ENCODE results near the gene IQSEC1. TPM values are rescaled to one million over a fixed set of nuclear protein-coding genes. Genes with fewer than 3 reads are reported as not detected.
A peak's percentile ranks its signal among the peaks of the same experiment; 100 is the strongest.

Gene IQSEC1
- total RNA-seq, 1 experiment from 2014 or later = 13.3 TPM

GRCh38 chr3:13095408-13095937, 22.2 kb upstream of the IQSEC1 start:
- intact Hi-C loops (cut with micrococcal nuclease; ENCODE audit: unreplicated experiment) = loop anchor here (10.0 kb wide), 1 partner anchor 189 kb away; no protein-coding TSS in a partner anchor
- Mint-ChIP-seq H3K9me3 (ENCODE audit: low read depth, unreplicated experiment) (no peaks in the 10 kb centered on the region), H3K27me3 (ENCODE audit: unreplicated experiment) (peaks cover 59% of the 10 kb centered on the region), H3K4me3 (ENCODE audit: low read depth, unreplicated experiment) (no peak overlapping the region), H3K4me1 (ENCODE audit: low read depth, unreplicated experiment) (no peaks in the 10 kb centered on the region), H3K36me3 (ENCODE audit: insufficient read depth, unreplicated experiment) (no peaks in the 10 kb centered on the region), H3K27ac (ENCODE audit: unreplicated experiment) (no peak overlapping the region)
- no TSS peak for BruUV-seq (replicated peaks)
- no peak for DNase-seq
- CTCF ChIA-PET = interaction anchor here (0.5 kb wide), 1 partner anchor 519 kb away, joined by 5 read pairs; no protein-coding TSS in a partner anchor
- TF ChIP-seq, protein P1, sequence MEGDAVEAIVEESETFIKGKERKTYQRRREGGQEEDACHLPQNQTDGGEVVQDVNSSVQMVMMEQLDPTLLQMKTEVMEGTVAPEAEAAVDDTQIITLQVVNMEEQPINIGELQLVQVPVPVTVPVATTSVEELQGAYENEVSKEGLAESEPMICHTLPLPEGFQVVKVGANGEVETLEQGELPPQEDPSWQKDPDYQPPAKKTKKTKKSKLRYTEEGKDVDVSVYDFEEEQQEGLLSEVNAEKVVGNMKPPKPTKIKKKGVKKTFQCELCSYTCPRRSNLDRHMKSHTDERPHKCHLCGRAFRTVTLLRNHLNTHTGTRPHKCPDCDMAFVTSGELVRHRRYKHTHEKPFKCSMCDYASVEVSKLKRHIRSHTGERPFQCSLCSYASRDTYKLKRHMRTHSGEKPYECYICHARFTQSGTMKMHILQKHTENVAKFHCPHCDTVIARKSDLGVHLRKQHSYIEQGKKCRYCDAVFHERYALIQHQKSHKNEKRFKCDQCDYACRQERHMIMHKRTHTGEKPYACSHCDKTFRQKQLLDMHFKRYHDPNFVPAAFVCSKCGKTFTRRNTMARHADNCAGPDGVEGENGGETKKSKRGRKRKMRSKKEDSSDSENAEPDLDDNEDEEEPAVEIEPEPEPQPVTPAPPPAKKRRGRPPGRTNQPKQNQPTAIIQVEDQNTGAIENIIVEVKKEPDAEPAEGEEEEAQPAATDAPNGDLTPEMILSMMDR (IDR thresholded peaks at IDR 0.05; ENCODE audit: unreplicated experiment) = no peak

- no peaks in the 10 kb centered on the region for H3K4me1 Mint-ChIP-seq (ENCODE audit: low read depth, unreplicated experiment)
- no peak overlapping the region for H3K27ac Mint-ChIP-seq (ENCODE audit: unreplicated experiment)
- CTCF ChIA-PET = no interaction called here
- TF ChIP-seq, protein P1 (IDR thresholded peaks at IDR 0.05; ENCODE audit: unreplicated experiment) = no peak
- intact Hi-C loops (cut with micrococcal nuclease; ENCODE audit: unreplicated experiment) = loop anchor here (2.0 to 10.0 kb wide), 2 partner anchors 191 to 359 kb away; no protein-coding TSS in a partner anchor
- H3K36me3 Mint-ChIP-seq (ENCODE audit: insufficient read depth, unreplicated experiment) = no peaks in the 10 kb centered on the region
- BruUV-seq (replicated peaks) = no TSS peak
- no peak for DNase-seq
- H3K9me3 Mint-ChIP-seq (ENCODE audit: low read depth, unreplicated experiment) = no peaks in the 10 kb centered on the region
- no peak overlapping the region for H3K4me3 Mint-ChIP-seq (ENCODE audit: low read depth, unreplicated experiment)
- H3K27me3 Mint-ChIP-seq (ENCODE audit: unreplicated experiment) = peaks cover 41% of the 10 kb centered on the region
These were observed 20.5 kb upstream of the IQSEC1 start for GRCh38 chr3:13093687-13094086.

GRCh38 chr3:13092621-13093617, 19.7 kb upstream of the IQSEC1 start:
- TF ChIP-seq, protein P1 (IDR thresholded peaks at IDR 0.05; ENCODE audit: unreplicated experiment) = no peak
- H3K9me3 Mint-ChIP-seq (ENCODE audit: low read depth, unreplicated experiment) = no peaks in the 10 kb centered on the region
- intact Hi-C loops (cut with micrococcal nuclease; ENCODE audit: unreplicated experiment) = loop anchor here (2.0 to 10.0 kb wide), 2 partner anchors 192 to 360 kb away; no protein-coding TSS in a partner anchor
- CTCF ChIA-PET = interaction anchor here (1.0 to 1.8 kb wide), 10 partner anchors 13 to 555 kb away, joined by 3 to 18 read pairs (median 6); no protein-coding TSS in a partner anchor
- H3K27me3 Mint-ChIP-seq (ENCODE audit: unreplicated experiment) = peaks cover 37% of the 10 kb centered on the region
- H3K36me3 Mint-ChIP-seq (ENCODE audit: insufficient read depth, unreplicated experiment) = no peaks in the 10 kb centered on the region
- no peak overlapping the region for H3K27ac Mint-ChIP-seq (ENCODE audit: unreplicated experiment)
- H3K4me3 Mint-ChIP-seq (ENCODE audit: low read depth, unreplicated experiment) = no peak overlapping the region
- DNase-seq = no peak
- H3K4me1 Mint-ChIP-seq (ENCODE audit: low read depth, unreplicated experiment) = no peaks in the 10 kb centered on the region
- BruUV-seq (replicated peaks) = no TSS peak

GRCh38 chr3:13091898-13092611, 18.8 kb upstream of the IQSEC1 start:
- no peaks in the 10 kb centered on the region for H3K36me3 Mint-ChIP-seq (ENCODE audit: insufficient read depth, unreplicated experiment)
- no TSS peak for BruUV-seq (replicated peaks)
- intact Hi-C loops (cut with micrococcal nuclease; ENCODE audit: unreplicated experiment) = loop anchor here (2.0 to 10.0 kb wide), 2 partner anchors 193 to 361 kb away; no protein-coding TSS in a partner anchor
- no peaks in the 10 kb centered on the region for H3K4me1 Mint-ChIP-seq (ENCODE audit: low read depth, unreplicated experiment)
- H3K27ac Mint-ChIP-seq (ENCODE audit: unreplicated experiment) = no peak overlapping the region
- TF ChIP-seq, protein P1 (IDR thresholded peaks at IDR 0.05; ENCODE audit: unreplicated experiment) = peak; percentile 89
- peak; percentile 84 for DNase-seq
- peaks cover 42% of the 10 kb centered on the region for H3K27me3 Mint-ChIP-seq (ENCODE audit: unreplicated experiment)
- CTCF ChIA-PET = interaction anchor here (0.5 to 1.8 kb wide), 18 partner anchors 11 to 556 kb away, joined by 3 to 18 read pairs (median 5); no protein-coding TSS in a partner anchor
- H3K9me3 Mint-ChIP-seq (ENCODE audit: low read depth, unreplicated experiment) = no peaks in the 10 kb centered on the region
- H3K4me3 Mint-ChIP-seq (ENCODE audit: low read depth, unreplicated experiment) = no peak overlapping the region
